ENCODE results near the gene RNF34.
A peak's percentile ranks its signal among the peaks of the same experiment; 100 is the strongest.

Gene RNF34

DNA sequence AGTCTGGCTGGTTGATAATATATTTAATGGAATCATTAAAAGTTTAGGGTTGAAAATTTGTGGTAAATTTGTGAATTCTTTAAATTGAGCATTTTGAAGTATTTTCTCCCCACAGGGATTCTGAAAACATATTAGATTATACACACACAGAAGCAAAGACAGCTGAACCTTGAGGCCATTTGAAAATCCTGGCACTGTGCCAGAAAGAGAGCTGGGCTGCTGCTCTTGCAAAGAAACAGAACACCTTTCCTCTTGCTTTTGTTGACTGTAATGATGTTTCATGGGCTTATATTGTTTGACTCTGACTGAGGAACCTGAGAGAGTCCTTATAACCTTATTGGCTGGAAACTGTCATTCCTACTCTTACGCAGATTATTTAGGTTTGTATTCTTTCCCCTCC, 4.8 kb downstream of the RNF34 start:
- Histone ChIP-seq H3F3A (ENCODE audit: low read depth) (no peaks in the 10 kb centered on the region), H2AFZ (ENCODE audit: low read length) (no peak overlapping the region), H3K27me3 (ENCODE audit: insufficient read depth, low read length, poor library complexity, severe bottlenecking) (no peaks in the 10 kb centered on the region), H3K4me1 (ENCODE audit: insufficient read depth, low read length, poor library complexity, severe bottlenecking) (peaks cover 29% of the 10 kb centered on the region), H3K4me2 (ENCODE audit: low read depth, low read length, poor library complexity, severe bottlenecking) (peak overlapping the region; percentile 4), H3K9me3 (ENCODE audit: insufficient read depth, low read depth, low read length) (no peaks in the 10 kb centered on the region), H4K20me1 (ENCODE audit: insufficient read depth, low read length, poor library complexity, severe bottlenecking) (peaks cover 24% of the 10 kb centered on the region), H3K9me2 (replicated peaks; ENCODE audit: low read depth, low read length) (no peaks in the 10 kb centered on the region), H3K4me3 (ENCODE audit: low read length, poor library complexity, severe bottlenecking) (no peak overlapping the region), H3K79me2 (ENCODE audit: insufficient read depth, low read length) (peaks cover 66% of the 10 kb centered on the region), H3K9ac (ENCODE audit: low read depth, low read length, poor library complexity, severe bottlenecking) (peak overlapping the region; percentile 21), H3K36me3 (ENCODE audit: insufficient read depth, low read length) (peaks cover 10% of the 10 kb centered on the region; the same call in 1 of the 2 replicates)
- TF ChIP-seq, protein P1, sequence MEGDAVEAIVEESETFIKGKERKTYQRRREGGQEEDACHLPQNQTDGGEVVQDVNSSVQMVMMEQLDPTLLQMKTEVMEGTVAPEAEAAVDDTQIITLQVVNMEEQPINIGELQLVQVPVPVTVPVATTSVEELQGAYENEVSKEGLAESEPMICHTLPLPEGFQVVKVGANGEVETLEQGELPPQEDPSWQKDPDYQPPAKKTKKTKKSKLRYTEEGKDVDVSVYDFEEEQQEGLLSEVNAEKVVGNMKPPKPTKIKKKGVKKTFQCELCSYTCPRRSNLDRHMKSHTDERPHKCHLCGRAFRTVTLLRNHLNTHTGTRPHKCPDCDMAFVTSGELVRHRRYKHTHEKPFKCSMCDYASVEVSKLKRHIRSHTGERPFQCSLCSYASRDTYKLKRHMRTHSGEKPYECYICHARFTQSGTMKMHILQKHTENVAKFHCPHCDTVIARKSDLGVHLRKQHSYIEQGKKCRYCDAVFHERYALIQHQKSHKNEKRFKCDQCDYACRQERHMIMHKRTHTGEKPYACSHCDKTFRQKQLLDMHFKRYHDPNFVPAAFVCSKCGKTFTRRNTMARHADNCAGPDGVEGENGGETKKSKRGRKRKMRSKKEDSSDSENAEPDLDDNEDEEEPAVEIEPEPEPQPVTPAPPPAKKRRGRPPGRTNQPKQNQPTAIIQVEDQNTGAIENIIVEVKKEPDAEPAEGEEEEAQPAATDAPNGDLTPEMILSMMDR (conservative IDR thresholded peaks at IDR 0.05; ENCODE audit: low read length), result no peak
- TF ChIP-seq EZH2phosphoT487 (IDR thresholded peaks at IDR 0.05; ENCODE audit: borderline replicate concordance), result no peak

DNA sequence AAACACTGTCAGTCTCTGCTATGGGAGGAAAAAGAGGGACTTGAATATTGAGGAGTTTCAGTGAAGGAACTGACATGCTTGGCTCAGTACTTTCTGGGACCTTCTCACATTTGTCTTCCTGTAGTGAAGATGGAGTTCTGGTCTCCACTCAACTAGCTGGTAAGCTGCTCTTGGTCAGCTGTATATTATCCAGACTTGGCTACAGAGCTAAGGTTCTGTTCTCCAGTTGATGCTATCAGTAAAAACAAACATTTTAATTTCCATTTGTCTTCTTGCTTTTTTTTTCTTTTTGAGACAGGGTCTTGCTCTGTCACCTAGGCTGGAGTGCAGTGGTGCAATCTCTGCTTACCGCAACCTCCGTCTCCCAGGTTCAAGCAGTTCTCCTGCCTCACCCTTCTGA, 5.3 kb downstream of the RNF34 start:
- Histone ChIP-seq H3K9me3 (ENCODE audit: insufficient read depth, low read depth, low read length) (no peaks in the 10 kb centered on the region), H3K79me2 (ENCODE audit: insufficient read depth, low read length) (peaks cover 64% of the 10 kb centered on the region), H3K9ac (ENCODE audit: low read depth, low read length, poor library complexity, severe bottlenecking) (peak overlapping the region; percentile 21), H2AFZ (ENCODE audit: low read length) (no peak overlapping the region), H3K27me3 (ENCODE audit: insufficient read depth, low read length, poor library complexity, severe bottlenecking) (no peaks in the 10 kb centered on the region), H3K4me1 (ENCODE audit: insufficient read depth, low read length, poor library complexity, severe bottlenecking) (peaks cover 29% of the 10 kb centered on the region), H3F3A (ENCODE audit: low read depth) (no peaks in the 10 kb centered on the region), H4K20me1 (ENCODE audit: insufficient read depth, low read length, poor library complexity, severe bottlenecking) (peaks cover 24% of the 10 kb centered on the region), H3K36me3 (ENCODE audit: insufficient read depth, low read length) (peaks cover 10% of the 10 kb centered on the region; the same call in 1 of the 2 replicates), H3K4me2 (ENCODE audit: low read depth, low read length, poor library complexity, severe bottlenecking) (no peak overlapping the region), H3K4me3 (ENCODE audit: low read length, poor library complexity, severe bottlenecking) (no peak overlapping the region), H3K9me2 (replicated peaks; ENCODE audit: low read depth, low read length) (no peaks in the 10 kb centered on the region)
- no peak for TF ChIP-seq EZH2phosphoT487 (IDR thresholded peaks at IDR 0.05; ENCODE audit: borderline replicate concordance)

DNA sequence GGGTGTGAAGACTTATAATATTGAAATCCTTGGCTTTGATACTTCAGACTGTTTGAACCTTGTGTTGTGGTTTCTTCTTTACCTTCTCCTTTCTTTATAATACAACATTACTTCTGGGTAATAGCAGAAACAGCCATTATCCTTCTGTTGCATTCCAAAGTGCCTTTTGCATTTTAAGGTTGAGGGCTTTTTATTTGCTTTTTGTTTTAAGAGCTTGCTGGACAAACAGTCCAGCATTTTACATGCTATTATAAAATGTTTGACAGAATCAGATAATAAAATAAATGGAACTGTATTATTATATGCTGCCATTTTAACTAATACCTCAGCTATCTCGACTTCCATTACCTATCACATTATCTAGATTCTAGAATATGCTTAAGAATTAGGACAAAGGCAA, 14.0 kb downstream of the RNF34 start:
- no peaks in the 10 kb centered on the region for H3K79me2 ChIP-seq (ENCODE audit: insufficient read depth, low read length)
- no peaks in the 10 kb centered on the region for H4K20me1 ChIP-seq (ENCODE audit: insufficient read depth, low read length, poor library complexity, severe bottlenecking)
- H3F3A ChIP-seq (ENCODE audit: low read depth), result no peaks in the 10 kb centered on the region
- H3K4me1 ChIP-seq (ENCODE audit: insufficient read depth, low read length, poor library complexity, severe bottlenecking), result no peaks in the 10 kb centered on the region
- no peaks in the 10 kb centered on the region for H3K27me3 ChIP-seq (ENCODE audit: insufficient read depth, low read length, poor library complexity, severe bottlenecking)
- no peak overlapping the region for H3K9ac ChIP-seq (ENCODE audit: low read depth, low read length, poor library complexity, severe bottlenecking)
- H3K4me3 ChIP-seq (ENCODE audit: low read length, poor library complexity, severe bottlenecking), result no peak overlapping the region
- TF ChIP-seq, protein P1 (conservative IDR thresholded peaks at IDR 0.05; ENCODE audit: low read length), result no peak
- TF ChIP-seq EZH2phosphoT487 (IDR thresholded peaks at IDR 0.05; ENCODE audit: borderline replicate concordance), result no peak
- no peak overlapping the region for H3K4me2 ChIP-seq (ENCODE audit: low read depth, low read length, poor library complexity, severe bottlenecking)
- H3K9me3 ChIP-seq (ENCODE audit: insufficient read depth, low read depth, low read length), result no peaks in the 10 kb centered on the region
- H3K9me2 ChIP-seq (replicated peaks; ENCODE audit: low read depth, low read length), result no peaks in the 10 kb centered on the region
- H2AFZ ChIP-seq (ENCODE audit: low read length), result no peak overlapping the region
- H3K36me3 ChIP-seq (ENCODE audit: insufficient read depth, low read length), result peaks cover 33% of the 10 kb centered on the region; the same call in 1 of the 2 replicates

DNA sequence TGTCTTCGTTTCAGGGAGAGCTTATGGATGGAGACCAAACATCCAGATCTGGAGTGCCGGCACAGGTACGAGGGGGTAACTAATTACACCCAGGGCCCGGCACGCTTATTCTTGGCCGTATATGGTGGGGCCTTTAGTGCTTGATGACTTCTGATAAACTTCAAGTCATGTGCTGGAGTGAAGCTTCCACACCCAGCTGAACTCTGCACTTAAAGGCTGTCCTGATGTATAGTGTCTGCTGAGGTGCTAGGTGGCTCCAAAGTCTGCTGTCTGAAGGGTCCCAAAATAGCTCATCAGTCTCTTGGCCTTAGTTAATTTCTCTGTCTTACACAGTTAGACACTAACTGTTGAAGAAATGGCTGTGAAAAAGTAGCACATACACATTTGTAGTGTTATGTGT, 17.9 kb downstream of the RNF34 start:
- no peak overlapping the region for H3K9ac ChIP-seq (ENCODE audit: low read depth, low read length, poor library complexity, severe bottlenecking)
- H3K4me2 ChIP-seq (ENCODE audit: low read depth, low read length, poor library complexity, severe bottlenecking), result no peak overlapping the region
- H4K20me1 ChIP-seq (ENCODE audit: insufficient read depth, low read length, poor library complexity, severe bottlenecking), result no peaks in the 10 kb centered on the region
- H3K9me3 ChIP-seq (ENCODE audit: insufficient read depth, low read depth, low read length), result no peaks in the 10 kb centered on the region
- H2AFZ ChIP-seq (ENCODE audit: low read length), result no peak overlapping the region
- no peak overlapping the region for H3K4me3 ChIP-seq (ENCODE audit: low read length, poor library complexity, severe bottlenecking)
- H3K9me2 ChIP-seq (replicated peaks; ENCODE audit: low read depth, low read length), result no peaks in the 10 kb centered on the region
- no peaks in the 10 kb centered on the region for H3K4me1 ChIP-seq (ENCODE audit: insufficient read depth, low read length, poor library complexity, severe bottlenecking)
- H3K36me3 ChIP-seq (ENCODE audit: insufficient read depth, low read length), result peaks cover 67% of the 10 kb centered on the region; the same call in 1 of the 2 replicates
- H3K79me2 ChIP-seq (ENCODE audit: insufficient read depth, low read length), result no peaks in the 10 kb centered on the region
- H3F3A ChIP-seq (ENCODE audit: low read depth), result no peaks in the 10 kb centered on the region
- H3K27me3 ChIP-seq (ENCODE audit: insufficient read depth, low read length, poor library complexity, severe bottlenecking), result no peaks in the 10 kb centered on the region
- TF ChIP-seq, protein P1 (conservative IDR thresholded peaks at IDR 0.05; ENCODE audit: low read length), result no peak
- no peak for TF ChIP-seq EZH2phosphoT487 (IDR thresholded peaks at IDR 0.05; ENCODE audit: borderline replicate concordance)
